Smooth muscle cell of the brain vasculature (primary cell): ENCODE data around the gene ULBP2.
A peak's percentile ranks its signal among the peaks of the same experiment; 100 is the strongest.
"Not testable (repeated sequence)": the region's sequence is repeated elsewhere in the genome, so short reads cannot be mapped to it uniquely, and the experiment has no call there.

Source experiments
- DNase-seq: peaks from one replicate; pipeline ENCODE4 v3.0.0-alpha.2; 2012; ENCODE audit warnings: low read depth, low spot score

Gene ULBP2

DNA sequence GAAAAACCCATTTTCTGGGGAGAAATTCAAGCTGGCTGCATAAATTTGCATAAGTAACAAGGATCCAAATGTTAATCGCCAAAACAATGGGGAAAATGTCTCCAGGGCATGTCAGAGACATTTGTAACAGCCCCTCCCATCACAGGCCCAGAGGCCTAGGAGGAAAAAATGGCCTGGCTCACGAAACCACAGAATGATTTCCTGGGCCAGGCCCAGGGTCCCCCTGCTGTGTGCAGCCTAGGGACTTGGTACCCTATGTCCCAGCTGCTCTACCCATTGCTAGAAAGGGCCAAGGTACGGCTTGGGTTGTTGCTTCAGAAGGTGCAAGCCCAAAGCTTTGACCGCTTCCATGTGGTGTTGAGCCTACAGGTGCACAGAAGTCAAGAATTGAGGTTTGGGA lies 33.3 kb upstream of the ULBP2 start:
- not testable (repeated sequence) for DNase-seq

DNA sequence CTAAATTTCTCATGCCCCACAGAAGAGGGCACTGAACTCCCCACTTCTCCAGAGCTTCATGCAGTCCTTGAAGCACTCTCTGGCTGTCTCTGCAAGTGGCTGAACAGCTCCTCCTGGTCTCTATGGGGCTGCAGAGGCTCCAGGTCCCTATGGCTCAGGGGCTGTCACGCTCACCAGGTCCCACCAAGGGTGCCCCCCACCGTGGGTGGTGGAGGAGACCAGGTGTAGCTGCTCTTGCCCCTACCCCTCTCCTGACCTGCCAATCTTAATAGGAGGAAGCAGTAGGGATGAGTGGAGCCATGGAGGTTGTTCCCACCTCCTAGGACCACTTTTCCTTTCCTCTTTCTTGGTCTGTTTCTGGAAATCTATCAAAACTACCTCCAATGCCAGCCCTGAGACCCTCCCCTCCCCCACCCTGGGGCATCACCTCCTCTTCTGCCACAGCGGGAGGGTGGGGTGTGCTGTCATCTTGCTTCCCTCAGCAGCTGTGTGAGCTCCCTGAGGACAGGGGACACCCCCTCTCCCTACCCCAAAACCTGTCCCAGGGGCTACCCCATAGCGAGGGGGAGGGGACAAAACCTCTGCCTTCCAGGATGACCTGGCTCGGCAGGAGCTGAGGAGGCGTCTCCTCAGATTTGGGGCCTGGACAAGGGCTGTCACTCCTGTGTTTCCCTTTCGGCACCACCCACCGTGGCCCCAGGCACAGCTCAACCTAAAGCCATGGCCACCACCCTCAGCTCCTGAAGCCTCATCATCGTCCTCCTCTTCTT lies 31.9 kb upstream of the ULBP2 start:
- DNase-seq = no peak

DNA sequence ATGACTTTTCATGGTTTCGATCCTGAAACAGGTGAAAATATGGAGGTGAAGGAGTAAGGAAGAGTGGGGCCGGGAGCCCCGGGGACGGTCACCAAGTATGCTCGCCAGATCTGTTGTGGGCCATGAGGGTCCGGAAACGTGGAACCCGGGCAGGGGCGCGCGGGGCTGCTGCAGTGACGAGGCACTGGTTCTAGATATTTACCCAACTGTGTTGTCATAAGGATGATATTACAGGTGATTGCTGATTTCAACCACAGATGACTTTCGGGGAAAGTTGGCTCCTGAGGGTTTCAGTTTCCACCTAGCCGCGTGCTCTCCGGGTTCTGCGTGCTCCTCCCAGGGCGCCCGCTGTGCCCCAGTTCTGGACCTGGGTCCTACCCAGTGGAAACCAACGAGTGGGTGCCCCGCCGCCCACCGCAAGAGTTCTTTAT lies 31.1 kb upstream of the ULBP2 start:
- no peak for DNase-seq

- DNase-seq = not testable (repeated sequence)
Observed at GRCh38 chr6:149912680-149913079, 29.1 kb upstream of the ULBP2 start.

DNA sequence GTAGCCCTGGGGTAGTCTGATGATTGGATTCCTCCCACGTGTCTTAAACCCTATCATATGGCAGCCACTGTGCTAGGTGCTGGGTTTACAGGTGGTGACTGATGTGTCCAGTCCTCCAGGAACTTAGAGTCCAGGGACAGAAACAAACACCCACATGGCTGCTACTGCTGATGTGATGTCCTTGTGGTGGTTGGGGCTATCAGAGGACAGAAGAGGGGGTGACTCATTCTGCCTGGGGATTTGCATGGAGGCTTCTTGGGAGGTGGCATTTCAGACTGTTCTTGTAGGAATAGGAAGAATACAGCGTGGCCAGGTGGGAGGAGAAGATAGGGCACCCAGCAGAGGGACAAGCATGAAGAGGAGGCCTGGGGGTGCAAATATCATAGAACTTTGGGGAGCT lies 28.7 kb upstream of the ULBP2 start:
- DNase-seq = no peak

- DNase-seq = no peak
Observed at GRCh38 chr6:149913540-149914240, 28.1 kb upstream of the ULBP2 start.

GRCh38 chr6:149915970-149916865 lies 25.6 kb upstream of the ULBP2 start:
- no peak for DNase-seq

DNA sequence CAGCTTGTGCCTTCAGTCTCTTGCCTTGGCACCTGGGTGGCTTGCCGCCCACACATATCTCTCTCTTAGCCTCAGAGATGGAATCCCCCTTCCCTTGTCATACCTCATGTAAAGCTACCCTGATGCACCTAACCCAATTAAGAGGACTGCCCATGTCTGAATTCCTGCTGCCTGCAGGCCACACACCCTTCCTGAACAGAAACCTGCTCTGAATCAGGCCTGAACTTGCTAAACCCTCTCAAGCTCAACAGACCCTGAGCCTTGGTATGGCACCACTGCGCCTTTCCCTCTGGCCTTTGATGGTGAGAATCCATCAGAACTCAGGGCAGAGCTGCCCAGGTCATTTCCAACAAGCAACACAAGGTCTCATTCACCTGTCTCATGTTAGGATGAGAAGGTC lies 24.1 kb upstream of the ULBP2 start:
- no peak for DNase-seq

- DNase-seq = no peak
Observed at GRCh38 chr6:149918151-149918905, 23.5 kb upstream of the ULBP2 start.

DNA sequence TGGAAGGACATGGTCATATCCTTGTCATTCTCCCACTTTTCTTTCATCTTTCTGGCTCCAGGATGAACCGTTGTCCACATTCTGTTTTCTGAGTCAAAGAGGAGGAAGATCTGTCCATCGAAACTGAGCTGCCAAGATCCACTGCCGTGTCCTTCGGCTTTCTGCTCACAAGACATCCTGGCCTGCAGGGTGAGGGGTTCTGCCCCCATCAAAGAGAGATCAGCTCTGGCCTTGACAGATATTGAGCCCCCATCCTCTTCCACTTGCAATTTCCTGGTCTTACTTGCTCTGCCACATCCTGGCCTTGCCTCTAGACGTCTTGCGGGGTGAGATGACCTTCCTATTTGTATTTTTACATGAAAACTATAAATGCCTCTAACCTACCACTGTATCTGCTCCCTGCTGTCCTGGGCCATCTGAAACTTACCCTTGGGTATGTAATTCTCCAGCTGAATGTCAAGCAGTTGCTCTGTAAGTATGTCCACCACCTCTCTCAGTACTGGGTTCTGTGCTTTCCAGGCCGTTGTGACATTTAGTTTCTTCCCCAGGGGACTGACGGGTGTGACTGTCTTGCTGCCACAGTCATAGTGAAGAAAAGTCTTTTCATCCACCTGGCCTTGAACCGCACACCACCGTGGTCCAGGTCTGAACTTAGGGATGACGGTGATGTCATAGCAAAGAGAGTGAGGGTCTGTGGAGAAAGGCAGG lies 22.5 kb upstream of the ULBP2 start:
- not testable (repeated sequence) for DNase-seq

DNA sequence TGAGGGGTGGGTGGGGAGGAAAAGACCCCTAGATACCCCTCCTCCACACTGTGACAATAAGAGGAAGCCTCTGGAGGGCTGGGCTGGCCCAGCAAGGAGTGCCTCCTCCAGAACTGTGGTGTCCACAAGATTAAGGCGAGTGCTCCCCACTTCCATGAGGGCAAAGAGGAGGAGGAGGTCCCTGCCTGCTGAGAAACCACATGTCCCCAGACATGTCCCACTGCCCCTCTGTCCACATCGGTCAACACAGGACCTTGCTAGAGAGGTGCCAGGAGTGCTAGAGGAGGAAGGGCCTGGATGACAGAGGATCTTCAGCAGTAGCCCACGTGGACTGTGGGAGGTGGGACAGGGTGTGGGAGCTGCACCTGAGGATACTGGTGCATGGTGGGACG lies 22.0 kb upstream of the ULBP2 start:
- no peak for DNase-seq

- no peak for DNase-seq
Observed at GRCh38 chr6:149921361-149921760, 20.5 kb upstream of the ULBP2 start.

DNA sequence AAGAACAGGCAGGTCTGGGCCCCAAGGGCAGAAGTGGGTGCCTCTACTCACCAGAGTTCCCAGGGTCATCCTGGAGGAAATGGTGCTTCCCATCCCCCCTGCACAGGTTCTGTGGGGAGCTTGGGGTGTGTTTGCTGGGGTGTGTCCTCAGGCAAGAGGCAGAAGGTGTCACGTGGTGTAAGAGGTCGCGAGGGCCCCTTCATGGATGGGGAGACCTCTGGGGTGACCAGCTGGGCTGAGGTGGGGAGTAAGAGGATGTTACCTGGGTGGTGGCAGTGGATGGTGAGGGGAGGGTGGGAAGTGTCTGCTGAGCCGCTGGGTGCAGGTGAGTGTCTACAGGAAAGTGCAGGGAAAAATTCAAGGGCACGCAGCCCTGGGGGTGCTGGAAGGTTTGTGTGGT lies 19.7 kb upstream of the ULBP2 start:
- DNase-seq = not testable (repeated sequence)

DNA sequence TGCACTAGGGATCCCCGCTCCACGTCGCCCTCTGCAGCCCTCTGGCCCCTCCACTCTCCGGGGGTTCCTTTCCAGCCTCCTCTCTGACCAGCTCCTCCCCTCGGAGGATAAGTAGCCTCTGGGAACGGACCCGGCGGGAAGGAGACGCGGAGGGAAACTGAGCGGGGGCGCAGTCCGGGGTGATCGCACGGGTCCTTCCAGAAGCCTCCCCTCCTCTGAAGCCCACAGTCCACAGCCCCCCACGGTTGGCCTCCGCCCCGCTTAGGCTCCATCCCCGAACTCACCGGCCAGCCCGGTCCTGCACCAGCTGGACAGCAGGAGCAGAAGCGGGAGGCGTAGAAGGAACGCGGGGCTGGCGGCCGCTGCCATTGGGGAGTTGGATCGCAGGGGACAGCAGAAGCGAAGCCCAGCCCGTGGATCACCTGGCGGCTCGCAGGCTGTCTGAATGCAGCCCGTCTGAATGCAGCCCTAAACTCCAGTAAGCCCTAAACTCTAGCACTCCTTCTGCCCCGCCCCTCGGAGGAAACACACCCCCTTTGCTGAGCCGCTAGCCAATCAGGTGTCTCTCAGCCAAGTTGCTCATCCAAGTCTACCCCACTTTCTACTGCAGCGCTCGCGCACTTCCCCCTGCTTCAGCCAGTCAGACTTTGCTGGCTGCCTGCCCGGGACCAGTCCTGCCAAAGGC lies 19.0 kb upstream of the ULBP2 start, which contains the start of gene RAET1G:
RAET1G (minus strand) TSS at position 480 of the 685 bp plus-strand sequence; CDS start at position 369, 111 bp downstream.
- peak; percentile 73 for DNase-seq

DNA sequence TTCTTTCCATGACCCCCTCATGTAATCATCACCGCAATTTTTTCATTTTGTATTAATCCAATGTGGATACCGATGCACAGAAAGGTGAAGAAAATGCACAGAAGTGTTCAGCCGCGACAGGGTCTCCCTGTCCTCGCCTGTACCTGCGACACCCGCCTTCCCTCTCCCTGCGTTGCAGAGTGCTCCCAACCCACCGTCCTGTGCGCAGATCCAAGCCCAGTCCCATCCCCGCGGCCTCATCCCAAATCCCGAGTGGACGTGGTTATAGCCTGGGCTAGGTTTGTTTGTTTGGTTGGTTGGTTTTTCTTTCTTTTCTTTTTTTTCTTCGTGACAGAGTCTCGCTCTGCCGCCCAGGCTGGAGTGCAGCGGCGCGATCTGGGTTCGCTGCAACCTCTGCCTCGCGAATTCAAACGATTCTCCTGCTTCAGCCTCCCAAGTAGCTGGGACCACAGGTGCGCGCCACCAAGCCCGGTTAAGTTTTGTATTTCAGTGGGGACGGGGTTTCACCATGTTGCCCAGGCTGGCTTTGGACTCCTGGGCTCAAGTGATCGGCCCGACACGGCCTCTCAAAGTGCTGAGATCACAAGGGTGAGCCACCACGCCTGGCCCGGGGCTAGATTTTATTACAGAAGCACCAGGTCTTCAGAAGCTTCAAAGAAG lies 18.4 kb upstream of the ULBP2 start:
- no peak for DNase-seq

DNA sequence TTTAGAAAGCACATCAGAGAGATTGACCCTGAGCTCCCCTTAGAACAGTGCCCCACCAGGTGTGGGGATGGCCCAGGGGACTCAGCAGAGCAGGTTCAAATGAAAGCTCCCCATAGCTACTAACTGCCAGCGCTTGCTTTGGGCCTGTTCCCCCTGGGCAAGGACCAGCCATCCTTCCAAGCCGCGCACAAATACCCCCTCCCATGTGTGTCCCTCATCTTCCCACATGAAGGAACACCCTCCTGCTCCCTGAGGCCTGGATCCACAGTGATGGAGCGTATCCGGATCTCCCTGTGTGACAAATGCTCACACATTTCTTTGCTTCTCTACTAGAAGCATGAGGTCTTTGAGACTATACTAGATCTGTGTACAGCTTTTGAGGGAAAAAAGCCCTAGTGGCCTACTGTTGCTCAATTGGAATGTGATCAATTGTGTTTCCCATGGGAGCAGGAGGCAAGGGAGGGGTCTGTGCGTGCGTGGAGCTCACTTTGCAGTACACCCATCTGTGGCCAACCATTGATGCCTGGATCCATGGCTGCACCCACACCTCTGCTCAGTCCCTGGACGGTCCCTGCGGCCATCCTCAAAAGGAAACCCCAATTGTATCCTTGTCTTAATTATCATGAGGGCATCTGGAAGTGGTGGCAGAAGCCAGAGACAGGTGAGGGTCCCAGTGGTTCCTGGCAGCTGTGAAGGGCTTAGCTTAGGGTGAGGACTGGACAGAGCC lies 17.4 kb upstream of the ULBP2 start:
- DNase-seq = no peak

- no peak for DNase-seq
Observed at GRCh38 chr6:149924933-149925252, 16.9 kb upstream of the ULBP2 start.

DNA sequence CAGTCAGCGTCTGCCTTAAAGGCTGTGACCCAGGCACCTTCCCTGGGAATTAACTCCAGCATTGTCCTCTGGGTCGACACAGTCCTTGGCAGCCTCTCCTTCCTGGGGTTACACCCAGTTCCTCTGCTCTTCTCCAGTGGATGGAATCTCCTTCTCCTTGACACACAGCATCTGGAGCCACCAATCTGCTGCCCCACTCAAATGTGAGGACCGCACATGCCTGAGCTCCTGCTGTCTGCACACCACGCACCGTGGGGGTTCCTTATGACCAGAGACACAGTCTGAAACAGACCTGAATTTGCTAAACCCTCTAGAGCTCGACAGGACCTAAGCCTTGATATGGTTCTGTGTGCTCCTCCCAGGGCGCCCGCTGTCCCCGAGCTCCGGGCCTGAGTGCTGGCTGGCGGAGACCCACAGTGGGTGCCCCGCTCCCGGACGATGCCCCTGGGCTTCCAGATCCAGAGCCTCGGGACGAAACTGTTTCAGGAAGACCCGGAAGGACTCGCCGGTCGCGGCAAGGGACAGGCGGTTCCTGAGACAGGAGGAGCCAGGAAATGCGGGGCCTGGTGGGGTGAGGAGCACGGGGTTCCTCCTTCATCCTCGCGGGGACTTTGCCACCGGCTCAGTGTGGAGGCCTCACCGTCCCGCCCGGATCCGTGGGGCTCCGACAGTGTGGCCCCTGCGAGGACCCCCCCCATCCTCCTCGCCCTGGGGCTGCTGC lies 16.4 kb upstream of the ULBP2 start:
- no peak for DNase-seq
